GM12872 (cell line): ENCODE data around the gene OR10C1.

Source experiments
- TF ChIP-seq, protein P1 (sequence below): IDR thresholded peaks from 3 replicates; pipeline ENCODE4 v1.5.1; 2011; ENCODE audit warnings: low read depth, mild to moderate bottlenecking, low read length, moderate library complexity; ENCODE audit not compliant: insufficient read depth

The OR10C1 gene

DNA sequence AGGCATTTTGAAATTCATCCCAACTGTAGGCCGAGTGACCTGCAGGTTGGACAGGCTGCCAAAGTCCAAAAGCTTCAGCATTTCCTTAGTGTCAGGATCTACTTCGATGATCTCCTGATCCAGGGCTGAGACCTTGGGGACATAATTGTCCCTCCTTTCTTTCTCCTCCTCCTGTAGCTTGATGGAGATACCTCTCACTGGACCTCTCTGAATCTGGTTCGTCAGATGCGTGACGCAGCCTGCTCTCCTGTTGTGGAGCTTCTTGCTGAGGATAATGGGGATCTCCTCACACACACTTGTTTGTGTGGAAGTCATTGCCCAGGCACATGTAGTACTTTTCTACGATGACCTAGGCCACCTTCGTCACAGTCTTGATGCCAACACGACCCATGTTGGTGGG, 50.2 kb downstream of the OR10C1 start:
- TF ChIP-seq, protein P1, sequence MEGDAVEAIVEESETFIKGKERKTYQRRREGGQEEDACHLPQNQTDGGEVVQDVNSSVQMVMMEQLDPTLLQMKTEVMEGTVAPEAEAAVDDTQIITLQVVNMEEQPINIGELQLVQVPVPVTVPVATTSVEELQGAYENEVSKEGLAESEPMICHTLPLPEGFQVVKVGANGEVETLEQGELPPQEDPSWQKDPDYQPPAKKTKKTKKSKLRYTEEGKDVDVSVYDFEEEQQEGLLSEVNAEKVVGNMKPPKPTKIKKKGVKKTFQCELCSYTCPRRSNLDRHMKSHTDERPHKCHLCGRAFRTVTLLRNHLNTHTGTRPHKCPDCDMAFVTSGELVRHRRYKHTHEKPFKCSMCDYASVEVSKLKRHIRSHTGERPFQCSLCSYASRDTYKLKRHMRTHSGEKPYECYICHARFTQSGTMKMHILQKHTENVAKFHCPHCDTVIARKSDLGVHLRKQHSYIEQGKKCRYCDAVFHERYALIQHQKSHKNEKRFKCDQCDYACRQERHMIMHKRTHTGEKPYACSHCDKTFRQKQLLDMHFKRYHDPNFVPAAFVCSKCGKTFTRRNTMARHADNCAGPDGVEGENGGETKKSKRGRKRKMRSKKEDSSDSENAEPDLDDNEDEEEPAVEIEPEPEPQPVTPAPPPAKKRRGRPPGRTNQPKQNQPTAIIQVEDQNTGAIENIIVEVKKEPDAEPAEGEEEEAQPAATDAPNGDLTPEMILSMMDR, result no peak

DNA sequence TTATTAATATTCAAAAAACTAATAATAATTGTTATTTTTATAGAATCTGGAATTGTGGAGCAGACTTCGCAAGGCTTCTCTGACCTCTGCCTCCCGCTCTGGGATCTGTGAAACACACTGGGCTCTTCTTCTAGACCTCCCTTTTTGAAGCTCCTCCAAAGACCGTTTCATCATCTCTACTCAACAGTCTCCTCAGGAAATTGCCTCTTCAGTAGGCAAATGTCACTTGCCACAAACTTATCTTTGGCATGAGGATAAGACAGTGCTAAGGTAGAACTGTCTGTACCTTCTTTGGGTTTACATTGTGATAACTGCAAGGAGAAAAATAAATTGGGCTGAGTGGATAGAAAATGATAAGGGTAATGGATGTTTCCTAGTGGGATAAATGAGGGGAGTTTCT, 50.9 kb downstream of the OR10C1 start:
- TF ChIP-seq, protein P1, result no peak

DNA sequence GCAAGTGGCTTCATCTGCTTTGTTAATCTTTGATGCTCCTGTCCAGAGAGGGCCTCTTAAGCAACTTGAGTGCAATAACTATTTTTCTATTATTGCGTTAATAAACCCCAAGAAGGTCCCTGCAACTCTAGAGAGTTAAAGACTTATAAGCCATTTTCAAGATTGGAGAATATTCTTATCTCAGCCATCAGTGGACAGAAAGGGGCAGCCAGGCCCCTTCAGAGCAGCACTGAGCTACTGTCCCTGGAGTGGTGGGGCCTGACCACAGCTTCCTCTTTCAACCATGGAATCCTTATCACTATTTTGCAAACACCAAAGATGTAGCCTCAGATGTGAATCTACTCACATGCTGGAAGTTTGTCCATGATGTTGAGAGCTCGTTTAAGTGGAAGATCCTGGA, 51.4 kb downstream of the OR10C1 start:
- TF ChIP-seq, protein P1, result no peak
